ENCODE measurements around the gene SORD. TPM values are rescaled to one million over a fixed set of nuclear protein-coding genes. Genes with fewer than 3 reads are reported as not detected.
"Not testable (repeated sequence)": the region's sequence is repeated elsewhere in the genome, so short reads cannot be mapped to it uniquely, and the experiment has no call there.

The SORD gene
- total and polyA plus RNA-seq, 9 of the 15 experiments (the other 6 are each of a cell fraction or from before 2014, with no cell fraction given): 5.9 to 79.2 (median 29.6) TPM

DNA sequence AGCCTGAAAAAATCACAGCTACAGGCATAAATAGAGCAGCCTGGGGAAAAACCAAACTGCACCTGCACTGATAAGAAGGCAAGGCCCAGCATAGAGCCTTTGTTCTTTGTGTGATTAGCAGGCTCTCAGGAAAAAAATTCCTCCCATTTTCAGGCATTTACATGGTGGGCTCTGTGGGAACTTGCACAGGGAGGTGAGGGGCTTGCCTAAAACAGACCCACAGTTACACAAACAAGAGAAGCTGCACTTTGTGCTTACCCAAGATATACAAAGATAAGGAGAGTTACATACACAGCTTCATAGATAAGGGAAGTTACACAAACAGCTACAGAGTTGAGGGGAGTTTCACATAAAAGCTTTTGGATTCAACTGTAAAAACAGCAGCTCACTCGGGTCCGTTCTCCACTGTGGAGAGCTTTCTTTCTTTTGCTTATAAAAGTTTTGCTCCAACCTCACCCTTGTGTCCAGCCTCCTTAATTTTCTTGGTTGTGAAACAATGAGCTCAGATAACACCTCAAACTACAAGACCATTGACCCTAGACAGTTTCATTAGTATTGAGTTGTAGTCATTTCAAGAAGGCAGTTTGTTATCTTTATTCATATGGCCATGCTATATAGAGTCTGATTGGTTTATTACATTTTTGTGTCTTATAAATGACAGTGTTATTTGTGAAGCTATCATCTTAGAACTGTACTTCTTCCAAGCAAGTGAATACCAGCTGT lies 43.2 kb upstream of the SORD start:
- not testable (repeated sequence) for H3K4me3 ChIP-seq
- peak in 1 of 4 experiments; percentile 24 for DNase-seq (ENCODE audit: extremely low read depth in 1 of 4, low spot score in 3 of 4)

DNA sequence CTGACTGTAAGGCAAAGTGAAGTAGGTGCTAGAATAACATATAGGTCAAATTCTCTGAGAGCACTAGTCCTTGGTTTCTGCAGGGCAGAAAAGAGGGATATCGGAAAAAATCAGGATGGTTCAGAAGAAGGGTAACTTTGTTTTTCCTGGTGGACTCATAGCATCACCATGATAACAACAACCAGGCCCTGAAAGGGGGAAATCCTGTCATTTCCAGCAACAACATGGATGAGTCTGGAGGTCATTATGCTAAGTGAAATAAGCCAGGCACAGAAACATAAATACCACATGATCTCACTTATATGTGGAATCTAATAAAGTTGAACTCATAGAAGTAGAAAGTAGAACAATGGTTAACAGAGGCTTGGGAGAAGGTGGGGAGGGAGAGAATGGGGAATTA lies 38.9 kb upstream of the SORD start:
- H2AFZ ChIP-seq (ENCODE audit: low read depth, low read length); H3K4me1 ChIP-seq (replicated peaks in 1 of 2; ENCODE audit: control insufficient read depth in 2 of 2, insufficient read depth in 2 of 2, low read length in 2 of 2); H3K9ac ChIP-seq (ENCODE audit: insufficient read depth in 1 of 2, low read depth in 2 of 2, low read length in 2 of 2); H3K27me3 ChIP-seq (ENCODE audit: control insufficient read depth in 2 of 2, insufficient read depth in 2 of 2, low read length in 2 of 2); H3K9me1 ChIP-seq (ENCODE audit: control insufficient read depth, insufficient read depth, low read length); H3K4me3 ChIP-seq; H3K36me3 ChIP-seq (ENCODE audit: control insufficient read depth, insufficient read depth, low read length); POLR2A ChIA-PET; BruUV-seq (replicated peaks); intact Hi-C loops (cut with micrococcal nuclease); H3K79me2 ChIP-seq (ENCODE audit: control insufficient read depth, insufficient read depth, low read length); H4K20me1 ChIP-seq (replicated peaks; ENCODE audit: control insufficient read depth, insufficient read depth, low read length); H3K9me3 ChIP-seq (replicated peaks; ENCODE audit: control insufficient read depth, insufficient read depth, low read depth, low read length); CTCF ChIA-PET (ENCODE audit: low intra/inter-chr PET ratio); in situ Hi-C loops (cut with MboI); H3K27ac ChIP-seq (ENCODE audit: extremely low read depth, low read depth, low read length); H3K4me2 ChIP-seq (ENCODE audit: insufficient read depth, low read length); ATAC-seq; DNase-seq (ENCODE audit: extremely low read depth in 1 of 4, low spot score in 3 of 4): not testable (repeated sequence)
- peak; percentile 74 for FAIRE-seq
- 20% methylated on average over 1 of the region's 1 CpG for WGBS (ENCODE audit: insufficient coverage, low coverage, missing lambda C conversion rate)

More for the DNA sequence above, 43.2 kb upstream of the SORD start:
- H3K79me2 ChIP-seq (ENCODE audit: control insufficient read depth, insufficient read depth, low read length); CTCF ChIA-PET (ENCODE audit: low intra/inter-chr PET ratio); H4K20me1 ChIP-seq (replicated peaks; ENCODE audit: control insufficient read depth, insufficient read depth, low read length); H3K27ac ChIP-seq (ENCODE audit: extremely low read depth, low read depth, low read length); intact Hi-C loops (cut with micrococcal nuclease); H3K4me1 ChIP-seq (replicated peaks in 1 of 2; ENCODE audit: control insufficient read depth in 2 of 2, insufficient read depth in 2 of 2, low read length in 2 of 2); H3K27me3 ChIP-seq (ENCODE audit: control insufficient read depth in 2 of 2, insufficient read depth in 2 of 2, low read length in 2 of 2); H3K4me2 ChIP-seq (ENCODE audit: insufficient read depth, low read length); H3K9me1 ChIP-seq (ENCODE audit: control insufficient read depth, insufficient read depth, low read length); BruUV-seq (replicated peaks); H3K9ac ChIP-seq (ENCODE audit: insufficient read depth in 1 of 2, low read depth in 2 of 2, low read length in 2 of 2); ATAC-seq; H3K9me3 ChIP-seq (replicated peaks; ENCODE audit: control insufficient read depth, insufficient read depth, low read depth, low read length); H3K36me3 ChIP-seq (ENCODE audit: control insufficient read depth, insufficient read depth, low read length); H2AFZ ChIP-seq (ENCODE audit: low read depth, low read length); in situ Hi-C loops (cut with MboI): not testable (repeated sequence)
- WGBS (ENCODE audit: insufficient coverage, low coverage, missing lambda C conversion rate): 22% methylated on average over 2 of the region's 2 CpGs
- peak; percentile 51 for FAIRE-seq
- TF ChIP-seq PHF21A (IDR thresholded peaks at IDR 0.05; ENCODE audit: borderline replicate concordance, low read depth) (peak; percentile 50; the same call in 1 of the 2 replicates), ZFP36 (IDR thresholded peaks at IDR 0.05; ENCODE audit: low read depth, low read length, partially characterized antibody) (peak; percentile 91), CBFA2T3 (IDR thresholded peaks at IDR 0.05) (0 out of 2 replicates have a peak, but pooled peaks have one; percentile 18), KDM1A (IDR thresholded peaks at IDR 0.05) (peak in 1 of 2 experiments; percentile 12; a peak in 1 of 4 replicates), CEBPB (tag; IDR thresholded peaks at IDR 0.05) (peak; percentile 19; the same call in 1 of the 2 replicates)
- POLR2A ChIA-PET: interaction anchor here (1.1 kb wide), 1 partner anchor 11 kb away, joined by 3 read pairs; no protein-coding TSS in a partner anchor

DNA sequence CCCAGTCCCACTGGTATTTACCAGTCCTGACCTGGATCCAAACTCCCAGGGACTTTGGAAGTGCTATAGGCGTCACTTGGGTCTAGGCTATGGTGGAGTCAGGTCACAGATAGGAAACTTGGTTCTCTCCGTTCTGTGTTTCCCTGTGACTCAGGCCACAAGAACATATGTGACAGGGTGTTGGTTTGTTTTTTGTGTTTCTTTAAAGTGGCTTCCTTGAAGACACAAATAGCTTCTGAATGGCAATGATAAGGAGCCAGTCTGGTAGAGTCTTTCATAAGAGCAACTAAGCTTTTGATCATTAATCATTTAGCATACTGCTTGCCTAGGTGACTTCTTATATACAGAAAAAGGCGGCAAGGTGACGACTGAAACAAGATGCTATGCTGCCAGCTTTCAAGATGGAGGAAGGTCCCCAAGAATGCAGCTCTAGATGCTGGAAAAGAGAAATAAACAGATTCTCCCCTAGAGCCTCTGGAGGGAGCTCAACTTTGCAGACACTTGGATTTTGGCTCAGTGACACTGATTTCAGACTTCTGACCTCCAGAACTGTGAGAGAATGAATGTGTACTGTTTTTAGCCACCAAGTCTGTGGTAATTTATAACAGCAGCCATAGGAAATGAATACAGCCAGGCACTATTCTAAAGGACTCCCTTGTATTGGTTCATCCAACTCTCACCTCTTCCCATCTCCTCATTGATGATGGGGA lies 36.5 kb upstream of the SORD start:
- BruUV-seq (replicated peaks); H3K27me3 ChIP-seq (ENCODE audit: control insufficient read depth in 2 of 2, insufficient read depth in 2 of 2, low read length in 2 of 2); H3K27ac ChIP-seq (ENCODE audit: extremely low read depth, low read depth, low read length); H3K4me3 ChIP-seq; H3K9me1 ChIP-seq (ENCODE audit: control insufficient read depth, insufficient read depth, low read length); CTCF ChIA-PET (ENCODE audit: low intra/inter-chr PET ratio); H3K4me1 ChIP-seq (replicated peaks in 1 of 2; ENCODE audit: control insufficient read depth in 2 of 2, insufficient read depth in 2 of 2, low read length in 2 of 2); ATAC-seq; POLR2A ChIA-PET; H3K9me3 ChIP-seq (replicated peaks; ENCODE audit: control insufficient read depth, insufficient read depth, low read depth, low read length); H4K20me1 ChIP-seq (replicated peaks; ENCODE audit: control insufficient read depth, insufficient read depth, low read length); H3K79me2 ChIP-seq (ENCODE audit: control insufficient read depth, insufficient read depth, low read length); H3K4me2 ChIP-seq (ENCODE audit: insufficient read depth, low read length); intact Hi-C loops (cut with micrococcal nuclease); H3K36me3 ChIP-seq (ENCODE audit: control insufficient read depth, insufficient read depth, low read length); DNase-seq (ENCODE audit: extremely low read depth in 1 of 4, low spot score in 3 of 4); H3K9ac ChIP-seq (ENCODE audit: insufficient read depth in 1 of 2, low read depth in 2 of 2, low read length in 2 of 2): not testable (repeated sequence)
- 6% methylated on average over 4 of the region's 4 CpGs for WGBS (ENCODE audit: insufficient coverage, low coverage, missing lambda C conversion rate)
- in situ Hi-C loops (cut with MboI): loop anchor here (5.0 kb wide), 1 partner anchor 89 kb away; no protein-coding TSS in a partner anchor
- H2AFZ ChIP-seq (ENCODE audit: low read depth, low read length): peak overlapping the region; percentile 70; the same call in 1 of the 2 replicates
- FAIRE-seq: peak; percentile 26

All from K562 (cell line).